B cell (primary cell): ENCODE data around the gene ARHGDIA. TPM values are rescaled to one million over a fixed set of nuclear protein-coding genes. Genes with fewer than 3 reads are reported as not detected.

Experiments used
- ATAC-seq: fragments of 200-7000 bp; cut with Tn5 transposase; one replicate; pipeline ENCODE4 v1.10.0; 2021; ENCODE audit warnings: low read depth, mild to moderate bottlenecking, moderate number of reproducible peaks, moderate library complexity
- CTCF ChIA-PET: fragments of 350-600 bp; sonication (Branson Sonifier 250); formaldehyde crosslinking; loops from one replicate; lab custom pipeline; 2021; ENCODE audit warnings: antibody characterized with exemption, inconsistent platforms; lab: Charles Lee
- POLR2A ChIA-PET: fragments of 350-600 bp; sonication (Branson Sonifier 250); formaldehyde crosslinking; loops from one replicate; lab custom pipeline; 2021; ENCODE audit warnings: antibody characterized with exemption; lab: Charles Lee
- DNase-seq: peaks from one replicate; pipeline ENCODE4 v3.0.0; 2013
- H2AFZ ChIP-seq: 2 replicates; pipeline ENCODE4 v1.6.1; 2012; ENCODE audit warnings: mild to moderate bottlenecking, low read depth, low read length; ENCODE audit not compliant: insufficient read depth, poor library complexity, severe bottlenecking
- H3K27ac ChIP-seq, 2 donors: 1 replicate in 1 of 2; 2 replicates in 1 of 2; pipeline ENCODE4 v1.5.1; 2012 to 2013; ENCODE audit warnings: low read length in 2 of 2, mild to moderate bottlenecking in 2 of 2, moderate library complexity in 1 of 2
- H3K27me3 ChIP-seq, 4 experiments: fragments of 200-600 bp in 1 of 4; sonication (generic) in 1 of 4; replicated peaks in 1 of 4; 1 replicate in 2 of 4; 2 replicates in 2 of 4; pipeline versions ENCODE4 v1.6.1 to v1.7.0; 2013 to 2016; ENCODE audit warnings: low read length in 3 of 4, mild to moderate bottlenecking in 2 of 4, mixed read lengths in 1 of 4, moderate library complexity in 1 of 4; ENCODE audit not compliant: insufficient read depth in 4 of 4, control insufficient read depth in 3 of 4; ENCODE audit errors: control extremely low read depth in 1 of 4
- H3K36me3 ChIP-seq, 2 experiments: replicated peaks in 1 of 2; 1 replicate in 1 of 2; 2 replicates in 1 of 2; pipeline versions ENCODE4 v1.6.1 to v1.7.1; 2013; ENCODE audit warnings: low read length in 1 of 2; ENCODE audit not compliant: insufficient read depth in 2 of 2, control insufficient read depth in 1 of 2; ENCODE audit errors: control extremely low read depth in 1 of 2, extremely low read depth in 1 of 2
- H3K4me1 ChIP-seq, 2 donors: fragments of 200-600 bp in 1 of 2; sonication (generic) in 1 of 2; 1 replicate in 1 of 2; 2 replicates in 1 of 2; pipeline versions ENCODE4 v1.5.1 to v1.6.1; 2013 to 2017; ENCODE audit warnings: low read length in 2 of 2; ENCODE audit not compliant: control insufficient read depth in 2 of 2, insufficient read depth in 2 of 2
- H3K4me2 ChIP-seq: replicated peaks from 2 replicates; pipeline ENCODE3; 2012; ENCODE audit warnings: mild to moderate bottlenecking, low read depth, low read length; ENCODE audit not compliant: poor library complexity, severe bottlenecking
- H3K4me3 ChIP-seq, 5 experiments: fragments of 200-600 bp in 1 of 5; sonication (generic) in 1 of 5; 1 replicate in 3 of 5; 2 replicates in 2 of 5; pipeline versions ENCODE4 v1.5.1 to v1.7.0; 2011 to 2016; ENCODE audit warnings: low read length in 4 of 5, mild to moderate bottlenecking in 4 of 5, low read depth in 2 of 5, control low read depth in 1 of 5, moderate library complexity in 1 of 5; ENCODE audit not compliant: insufficient read depth in 1 of 5; ENCODE audit errors: control extremely low read depth in 1 of 5, extremely low read depth in 1 of 5
- H3K79me2 ChIP-seq: fragments of 200-600 bp; sonication (generic); one replicate; pipeline ENCODE4 v1.6.0; 2016; ENCODE audit warnings: low read length; ENCODE audit not compliant: control insufficient read depth, insufficient read depth
- H3K9ac ChIP-seq: fragments of 200-600 bp; sonication (generic); 2 replicates; pipeline ENCODE4 v1.6.1; 2017; ENCODE audit warnings: mild to moderate bottlenecking, low read length, moderate library complexity
- H3K9me3 ChIP-seq, 3 donors: one replicate each; pipeline versions ENCODE4 v1.6.1 to v1.7.1; 2013; ENCODE audit warnings: low read length in 2 of 3; ENCODE audit not compliant: control insufficient read depth in 2 of 3, insufficient read depth in 1 of 3; ENCODE audit errors: control extremely low read depth in 1 of 3
- H4K20me1 ChIP-seq: 2 replicates; pipeline ENCODE4 v1.6.0; 2012; ENCODE audit warnings: mild to moderate bottlenecking, low read length; ENCODE audit not compliant: insufficient read depth, control insufficient read depth, poor library complexity, severe bottlenecking
- H3K27ac Mint-ChIP-seq: one replicate; pipeline ENCODE4 v1.8.0; 2021; ENCODE audit warnings: mixed read lengths
- H3K27me3 Mint-ChIP-seq: one replicate; pipeline ENCODE4 v1.8.0; 2021; ENCODE audit warnings: mixed read lengths
- H3K4me1 Mint-ChIP-seq: one replicate; pipeline ENCODE4 v1.8.0; 2021; ENCODE audit warnings: mixed read lengths
- H3K4me3 Mint-ChIP-seq: one replicate; pipeline ENCODE4 v1.8.0; 2021; ENCODE audit warnings: mixed read lengths
- H3K9me3 Mint-ChIP-seq: one replicate; pipeline ENCODE4 v1.8.0; 2022; ENCODE audit warnings: mixed read lengths; ENCODE audit not compliant: insufficient read depth
- EZH2 ChIP-seq: IDR thresholded peaks from 2 replicates; pipeline ENCODE4 v1.6.1; 2012; ENCODE audit warnings: borderline replicate concordance, low read depth, mild to moderate bottlenecking, moderate library complexity, low read length; ENCODE audit not compliant: insufficient read depth, poor library complexity, severe bottlenecking
- WGBS: methylation state at CpG from one replicate; pipeline ENCODE4 v1.1.5; 2013; ENCODE audit warnings: missing lambda C conversion rate; ENCODE audit not compliant: insufficient coverage; 5-methylcytosine and 5-hydroxymethylcytosine counted together
- intact Hi-C: fragments of 100-400 bp; cut with micrococcal nuclease; formaldehyde crosslinking; loops from one replicate; pipeline ENCODE4 v1.10.0; 2022
- polyA plus RNA-seq: library from polyadenylated mRNA; depleted of rRNA; stranded (reverse); fragments of >200 nt; gene quantifications from 2 replicates; pipeline ENCODE4 v1.2.3, GENCODE V29; 2012
- total RNA-seq, 2 donors: library from RNA; stranded (reverse); fragments of 120-200 nt in 1 of 2; gene quantifications; 1 replicate in 1 of 2; 2 replicates in 1 of 2; pipeline versions ENCODE4 v1.2.3 to v1.2.4, GENCODE V29; 2013 to 2022
- TF ChIP-seq, protein P1 (sequence below): fragments of 200-600 bp; IDR thresholded peaks from one replicate; pipeline ENCODE4 v1.8.0; 2022; ENCODE audit warnings: antibody characterized with exemption, mild to moderate bottlenecking

ARHGDIA gene
- total and polyA plus RNA-seq, 2 donors (not counting 1 experiment from before 2014, with no cell fraction given) = 262 to 510 TPM

DNA sequence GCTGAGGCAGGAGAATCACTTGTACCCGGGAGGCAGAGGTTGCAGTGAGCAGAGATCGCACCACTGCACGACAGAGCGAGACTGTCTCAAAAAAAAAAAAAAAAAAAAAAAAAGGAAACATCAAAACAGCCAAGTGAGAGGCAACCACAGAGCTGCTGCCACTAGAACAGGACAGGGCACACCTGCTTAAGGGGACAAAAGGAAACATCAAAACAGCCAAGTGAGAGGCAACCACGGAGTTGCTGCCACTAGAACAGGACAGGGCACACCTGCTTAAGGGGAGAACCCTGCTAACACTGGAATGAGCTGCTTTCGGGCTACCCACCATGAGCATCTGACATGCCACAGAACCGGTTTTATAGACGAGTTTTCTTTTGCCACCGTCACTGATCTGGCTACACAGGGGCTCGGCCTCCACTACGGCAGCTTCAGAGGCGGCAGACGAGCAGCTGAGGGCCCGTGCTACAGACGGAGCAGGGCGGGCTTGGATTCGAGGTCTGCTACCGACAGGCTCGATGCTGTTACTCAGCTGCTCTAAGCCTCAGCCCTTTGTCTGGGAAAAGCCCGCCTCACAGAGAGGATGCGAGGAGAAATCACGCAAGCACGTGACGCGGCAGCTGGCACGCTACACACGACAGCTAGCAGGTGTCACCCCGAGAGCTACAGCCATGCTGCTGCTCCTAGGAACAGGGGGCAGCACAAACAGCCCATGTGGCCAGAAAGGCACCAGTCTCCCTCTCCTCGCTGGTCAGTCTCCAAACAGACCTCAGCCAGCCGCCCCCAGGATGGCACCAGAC, 12.8 kb downstream of the ARHGDIA start:
- Histone ChIP-seq H3K9me3 (no peaks in the 10 kb centered on the region), H3K27ac (no peak overlapping the region), H3K4me1 (peaks cover 17 to 26% of the 10 kb centered on the region in 2 donors), H3K4me3 (no peak overlapping the region), H3K9ac (no peak overlapping the region), H4K20me1 (peaks cover 39% of the 10 kb centered on the region), H3K79me2 (peaks cover 49% of the 10 kb centered on the region), H3K36me3 (peaks cover 4 to 34% of the 10 kb centered on the region in 2 experiments), H2AFZ (no peak overlapping the region), H3K4me2 (no peak overlapping the region), H3K27me3 (no peaks in the 10 kb centered on the region)
- POLR2A ChIA-PET = interaction anchor here (1.6 kb wide), 1 partner anchor 24 kb away, joined by 4 read pairs; no protein-coding TSS in a partner anchor
- 96% methylated on average over 26 of the region's 30 CpGs for WGBS
- DNase-seq = no peak
- TF ChIP-seq EZH2 = no peak
- TF ChIP-seq, protein P1, sequence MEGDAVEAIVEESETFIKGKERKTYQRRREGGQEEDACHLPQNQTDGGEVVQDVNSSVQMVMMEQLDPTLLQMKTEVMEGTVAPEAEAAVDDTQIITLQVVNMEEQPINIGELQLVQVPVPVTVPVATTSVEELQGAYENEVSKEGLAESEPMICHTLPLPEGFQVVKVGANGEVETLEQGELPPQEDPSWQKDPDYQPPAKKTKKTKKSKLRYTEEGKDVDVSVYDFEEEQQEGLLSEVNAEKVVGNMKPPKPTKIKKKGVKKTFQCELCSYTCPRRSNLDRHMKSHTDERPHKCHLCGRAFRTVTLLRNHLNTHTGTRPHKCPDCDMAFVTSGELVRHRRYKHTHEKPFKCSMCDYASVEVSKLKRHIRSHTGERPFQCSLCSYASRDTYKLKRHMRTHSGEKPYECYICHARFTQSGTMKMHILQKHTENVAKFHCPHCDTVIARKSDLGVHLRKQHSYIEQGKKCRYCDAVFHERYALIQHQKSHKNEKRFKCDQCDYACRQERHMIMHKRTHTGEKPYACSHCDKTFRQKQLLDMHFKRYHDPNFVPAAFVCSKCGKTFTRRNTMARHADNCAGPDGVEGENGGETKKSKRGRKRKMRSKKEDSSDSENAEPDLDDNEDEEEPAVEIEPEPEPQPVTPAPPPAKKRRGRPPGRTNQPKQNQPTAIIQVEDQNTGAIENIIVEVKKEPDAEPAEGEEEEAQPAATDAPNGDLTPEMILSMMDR = no peak
- CTCF ChIA-PET = no interaction called here
- Mint-ChIP-seq H3K9me3 (no peaks in the 10 kb centered on the region), H3K27ac (no peak overlapping the region), H3K4me3 (peak overlapping the region; percentile 90), H3K4me1 (peaks cover 28% of the 10 kb centered on the region), H3K27me3 (no peaks in the 10 kb centered on the region)
- ATAC-seq = no peak
- intact Hi-C loops = no loop called here
